DMS114 treated with DMSO at 0.1 percent for 48 hours (cell line): ENCODE measurements around the gene GOLGA8H.
"Not testable (repeated sequence)": the region's sequence is repeated elsewhere in the genome, so short reads cannot be mapped to it uniquely, and the experiment has no call there.

ENCODE experiments used
- DNase-seq: peaks from one replicate; lab custom pipeline; 2025; ENCODE audit not compliant: unreplicated experiment; lab: John Stamatoyannopoulos, UW

GOLGA8H gene

DNA sequence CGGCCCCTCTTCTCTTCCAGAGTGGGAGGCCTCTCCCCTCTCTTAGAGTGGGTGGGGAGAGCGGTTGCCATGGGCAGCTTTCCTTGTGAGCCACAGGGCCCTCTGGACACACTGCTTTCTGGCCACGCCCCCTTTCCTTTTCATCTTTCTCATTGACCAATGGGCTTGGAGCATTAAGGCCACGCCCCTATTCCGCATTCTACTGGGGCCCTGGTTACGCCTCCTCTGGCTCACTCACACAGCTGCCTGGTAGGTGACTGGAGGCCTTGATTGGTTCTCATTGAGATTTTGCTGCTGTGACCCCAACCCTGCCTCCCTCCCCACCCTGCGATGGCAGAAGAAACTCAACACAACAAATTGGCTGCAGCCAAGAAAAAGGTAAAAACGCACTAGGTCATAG is at the start of gene GOLGA8H:
TSS of gene GOLGA8H (plus strand) at position 233 of the 400 bp plus-strand sequence. CDS start at position 331, 98 bp downstream.
- not testable (repeated sequence) for DNase-seq

GRCh38 chr15:30566949-30567348 is 36.9 kb upstream of the GOLGA8H start:
- DNase-seq, result not testable (repeated sequence)

DNA sequence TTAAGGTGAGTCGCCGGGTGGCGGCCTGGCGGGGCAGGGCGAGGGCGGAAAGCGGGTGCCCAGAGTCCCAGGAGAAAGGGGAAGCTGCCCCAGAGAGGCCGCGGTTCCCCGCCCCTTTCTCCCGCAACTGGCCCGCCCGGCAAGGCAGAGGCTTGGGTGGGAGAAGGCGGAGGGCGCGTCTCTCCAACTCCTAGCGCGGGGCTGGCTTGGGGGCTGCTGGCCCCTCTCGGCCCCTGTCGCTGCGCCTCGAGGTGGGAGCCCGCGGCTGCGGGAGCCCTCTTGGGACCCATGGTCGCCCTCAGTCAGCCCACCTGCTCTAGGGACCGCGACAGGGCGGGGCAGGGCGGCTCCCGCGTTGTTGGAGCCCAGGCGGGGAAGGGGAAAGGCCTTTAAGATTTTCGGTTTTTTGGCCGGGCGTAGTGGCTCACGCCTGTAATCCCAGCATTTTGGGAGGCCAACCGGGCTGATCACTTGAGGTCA is 30.8 kb upstream of the GOLGA8H start:
- not testable (repeated sequence) for DNase-seq

GRCh38 chr15:30579394-30579970 is 24.3 kb upstream of the GOLGA8H start:
- DNase-seq, result not testable (repeated sequence)

DNA sequence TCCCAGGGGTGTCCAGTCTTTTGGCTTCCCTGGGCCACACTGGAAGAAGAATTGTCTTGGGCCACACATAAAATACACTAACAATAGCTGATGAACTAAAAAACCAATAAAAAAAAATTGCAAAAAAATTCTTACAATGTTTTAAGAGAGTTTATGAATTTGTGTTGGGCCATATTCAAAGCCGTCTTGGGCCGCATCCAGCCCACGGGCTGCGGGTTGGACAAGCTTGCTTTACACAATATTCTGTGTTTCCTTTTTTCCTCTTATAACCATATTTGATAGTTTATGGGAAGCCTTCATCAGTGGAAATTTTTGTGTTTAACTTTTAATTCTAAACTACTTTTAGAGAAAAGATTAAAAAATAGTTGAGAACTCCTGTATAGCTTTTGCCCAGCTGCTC is 23.1 kb upstream of the GOLGA8H start:
- DNase-seq, result not testable (repeated sequence)

GRCh38 chr15:30598953-30599352 is 4.9 kb upstream of the GOLGA8H start:
- not testable (repeated sequence) for DNase-seq

GRCh38 chr15:30612271-30612670 is 8.4 kb downstream of the GOLGA8H start:
- DNase-seq, result not testable (repeated sequence)

- not testable (repeated sequence) for DNase-seq
Observed at GRCh38 chr15:30621342-30621741, 17.5 kb downstream of the GOLGA8H start.

- not testable (repeated sequence) for DNase-seq
Observed at GRCh38 chr15:30625436-30626193, 21.8 kb downstream of the GOLGA8H start, which contains the start of gene ARHGAP11B. TSS of gene ARHGAP11B (plus strand) at chr15:30626128.

- not testable (repeated sequence) for DNase-seq
Observed at GRCh38 chr15:30626194-30626565, 22.4 kb downstream of the GOLGA8H start.

GRCh38 chr15:30626632-30627031 is 22.8 kb downstream of the GOLGA8H start:
- DNase-seq, result not testable (repeated sequence)

GRCh38 chr15:30650012-30650929 is 46.4 kb downstream of the GOLGA8H start:
- DNase-seq, result no peak

GRCh38 chr15:30661154-30661553 is 57.3 kb downstream of the GOLGA8H start:
- peak; percentile 7 for DNase-seq
